Astrocyte of the cerebellum (primary cell): ENCODE results near the gene TMEM63B.
"Not testable (repeated sequence)": the region's sequence is repeated elsewhere in the genome, so short reads cannot be mapped to it uniquely, and the experiment has no call there.

Experiments used
- DNase-seq: peaks from one replicate; pipeline ENCODE4 v3.0.0-alpha.2; 2011; ENCODE audit warnings: low read depth
- H3K4me3 ChIP-seq: 2 replicates; pipeline ENCODE4 v1.5.1; 2011; ENCODE audit warnings: mild to moderate bottlenecking, low read depth, low read length, moderate library complexity
- CTCF ChIP-seq: IDR thresholded peaks from 2 replicates; pipeline ENCODE4 v1.5.1; 2012; ENCODE audit warnings: low read length, low read depth, moderate library complexity, mild to moderate bottlenecking; ENCODE audit errors: missing control alignments
- in situ Hi-C: cut with HindIII; loops from 2 replicates; pipeline ENCODE4 v1.10.0; 2017; ENCODE audit warnings: low sequenced_read_pairs

Gene TMEM63B

GRCh38 chr6:44177691-44178423, 50.5 kb downstream of the TMEM63B start:
- H3K4me3 ChIP-seq, result no peak overlapping the region
- in situ Hi-C loops, result no loop called here
- TF ChIP-seq CTCF, result no peak
- peak; percentile 16 for DNase-seq

- no peak for TF ChIP-seq CTCF
- DNase-seq, result no peak
- in situ Hi-C loops, result no loop called here
- H3K4me3 ChIP-seq, result no peak overlapping the region
Measured at GRCh38 chr6:44178424-44179071, 51.2 kb downstream of the TMEM63B start.

- no peak overlapping the region for H3K4me3 ChIP-seq
- in situ Hi-C loops, result no loop called here
- no peak for TF ChIP-seq CTCF
- no peak for DNase-seq
Measured at GRCh38 chr6:44179072-44179536, 51.8 kb downstream of the TMEM63B start.

GRCh38 chr6:44179648-44180047, 52.3 kb downstream of the TMEM63B start:
- in situ Hi-C loops, result no loop called here
- no peak overlapping the region for H3K4me3 ChIP-seq
- TF ChIP-seq CTCF, result no peak
- no peak for DNase-seq

GRCh38 chr6:44180406-44180805, 53.1 kb downstream of the TMEM63B start:
- in situ Hi-C loops, result no loop called here

GRCh38 chr6:44180886-44181285, 53.5 kb downstream of the TMEM63B start:
- TF ChIP-seq CTCF, result no peak
- DNase-seq, result no peak
- in situ Hi-C loops, result no loop called here
- H3K4me3 ChIP-seq, result no peak overlapping the region

More at GRCh38 chr6:44180406-44180805, 53.1 kb downstream of the TMEM63B start:
- no peak for TF ChIP-seq CTCF
- H3K4me3 ChIP-seq, result no peak overlapping the region
- DNase-seq, result no peak

- in situ Hi-C loops, H3K4me3 ChIP-seq, DNase-seq: not testable (repeated sequence)
Measured at GRCh38 chr6:44181784-44182183, 54.4 kb downstream of the TMEM63B start.
